Lower leg skin (tissue), 3 donors: ENCODE measurements around the gene KIF5C.

Experiments used
- CTCF ChIP-seq, 3 donors: fragments of 450-650 bp; IDR thresholded peaks; one replicate each; pipeline ENCODE4 v1.5.1; 2016; ENCODE audit warnings: antibody characterized with exemption in 3 of 3, mild to moderate bottlenecking in 3 of 3, moderate library complexity in 2 of 3
- POLR2A ChIP-seq, 2 donors: fragments of 450-650 bp; IDR thresholded peaks; one replicate each; pipeline ENCODE4 v1.6.1; 2016 to 2017; ENCODE audit warnings: antibody characterized with exemption in 2 of 2, mild to moderate bottlenecking in 1 of 2, moderate library complexity in 1 of 2

- TF ChIP-seq CTCF (IDR thresholded peaks at IDR 0.05) (no peak), POLR2A (IDR thresholded peaks at IDR 0.05) (no peak)
Observed at GRCh38 chr2:148987286-148987685, 112.3 kb downstream of the KIF5C start.
